Neutrophil (primary cell): ENCODE measurements around the gene FCHO1.

Experiments
- H3K27ac ChIP-seq: fragments of 200-600 bp; sonication (generic); 2 replicates; pipeline ENCODE4 v1.5.1; 2016; ENCODE audit warnings: mild to moderate bottlenecking, moderate library complexity
- H3K27me3 ChIP-seq: fragments of 200-600 bp; sonication (generic); 2 replicates; pipeline ENCODE4 v1.6.0; 2016; ENCODE audit warnings: mild to moderate bottlenecking
- H3K36me3 ChIP-seq: fragments of 200-600 bp; sonication (generic); 2 replicates; pipeline ENCODE4 v1.5.1; 2017
- H3K4me1 ChIP-seq, 2 experiments: fragments of 200-600 bp in 1 of 2; sonication (generic) in 1 of 2; 1 replicate in 1 of 2; 2 replicates in 1 of 2; pipeline versions ENCODE4 v1.5.1 to v1.6.1; 2013 to 2016; ENCODE audit warnings: low read depth in 1 of 2, low read length in 1 of 2, mild to moderate bottlenecking in 1 of 2, moderate library complexity in 1 of 2; ENCODE audit not compliant: control insufficient read depth in 1 of 2, insufficient read depth in 1 of 2
- H3K4me3 ChIP-seq, 2 experiments: fragments of 200-600 bp in 1 of 2; sonication (generic) in 1 of 2; 1 replicate in 1 of 2; 2 replicates in 1 of 2; pipeline ENCODE4 v1.5.1; 2013 to 2016; ENCODE audit warnings: low read depth in 1 of 2, low read length in 1 of 2, mild to moderate bottlenecking in 1 of 2, moderate library complexity in 1 of 2
- H3K9me3 ChIP-seq: fragments of 200-600 bp; sonication (generic); 2 replicates; pipeline ENCODE4 v1.5.1; 2016
- CTCF ChIP-seq: fragments of 200-600 bp; sonication (generic); IDR thresholded peaks from 2 replicates; pipeline ENCODE4 v1.5.1; 2016; ENCODE audit warnings: antibody characterized with exemption

The FCHO1 gene

GRCh38 chr19:17766543-17767131, 15.4 kb downstream of the FCHO1 start:
- TF ChIP-seq CTCF, result peak; percentile 81
- H3K4me1 ChIP-seq, result peaks cover 37 to 39% of the 10 kb centered on the region in 2 experiments
- peak overlapping the region; percentile 95 for H3K27ac ChIP-seq
- H3K4me3 ChIP-seq, result peak overlapping the region; percentile 17 to 24
- H3K27me3 ChIP-seq, result no peaks in the 10 kb centered on the region
- H3K9me3 ChIP-seq, result no peaks in the 10 kb centered on the region
- peaks cover 68% of the 10 kb centered on the region for H3K36me3 ChIP-seq

- Histone ChIP-seq H3K27ac (no peak overlapping the region), H3K9me3 (no peaks in the 10 kb centered on the region), H3K36me3 (peaks cover 74% of the 10 kb centered on the region), H3K27me3 (no peaks in the 10 kb centered on the region), H3K4me3 (no peak overlapping the region), H3K4me1 (peaks cover 37 to 38% of the 10 kb centered on the region in 2 experiments)
- no peak for TF ChIP-seq CTCF
These were observed 16.3 kb downstream of the FCHO1 start for GRCh38 chr19:17767559-17767958.

- Histone ChIP-seq H3K4me3 (no peak overlapping the region), H3K36me3 (peaks cover 88% of the 10 kb centered on the region), H3K27me3 (no peaks in the 10 kb centered on the region), H3K4me1 (peaks cover 13 to 14% of the 10 kb centered on the region in 2 experiments), H3K27ac (no peak overlapping the region), H3K9me3 (no peaks in the 10 kb centered on the region)
- TF ChIP-seq CTCF, result no peak
These were observed 19.3 kb downstream of the FCHO1 start for GRCh38 chr19:17770613-17771012.

- no peaks in the 10 kb centered on the region for H3K9me3 ChIP-seq
- no peak for TF ChIP-seq CTCF
- no peak overlapping the region for H3K4me3 ChIP-seq
- no peaks in the 10 kb centered on the region for H3K4me1 ChIP-seq
- H3K27ac ChIP-seq, result no peak overlapping the region
- H3K27me3 ChIP-seq, result no peaks in the 10 kb centered on the region
- peaks cover 93% of the 10 kb centered on the region for H3K36me3 ChIP-seq
These were observed 20.9 kb downstream of the FCHO1 start for GRCh38 chr19:17772172-17772571.

GRCh38 chr19:17775245-17775927, 24.1 kb downstream of the FCHO1 start:
- H3K27me3 ChIP-seq, result no peaks in the 10 kb centered on the region
- peak; percentile 62 for TF ChIP-seq CTCF
- no peak overlapping the region for H3K27ac ChIP-seq
- no peak overlapping the region for H3K4me3 ChIP-seq
- peaks cover 70% of the 10 kb centered on the region for H3K36me3 ChIP-seq
- H3K9me3 ChIP-seq, result no peaks in the 10 kb centered on the region
- H3K4me1 ChIP-seq, result peaks cover 17 to 18% of the 10 kb centered on the region in 2 experiments
